Esophagus squamous epithelium (tissue), 4 donors: ENCODE data around the gene UBTD1.

Source experiments
- CTCF ChIP-seq, 6 experiments: fragments of 450-650 bp in 4 of 6; fragments of 200-600 bp in 2 of 6; sonication (generic) in 2 of 6; IDR thresholded peaks; one replicate each; pipeline ENCODE4 v1.5.1; 2016 to 2019; ENCODE audit warnings: antibody characterized with exemption in 6 of 6, mild to moderate bottlenecking in 4 of 6, moderate library complexity in 4 of 6
- POLR2A ChIP-seq, 4 donors: fragments of 450-650 bp; IDR thresholded peaks; one replicate each; pipeline ENCODE4 v1.6.1; 2017; ENCODE audit warnings: antibody characterized with exemption in 4 of 4, mild to moderate bottlenecking in 4 of 4, moderate library complexity in 3 of 4

GRCh38 chr10:97525086-97525485, 26.4 kb downstream of the UBTD1 start:
- TF ChIP-seq POLR2A (IDR thresholded peaks at IDR 0.05), result no peak
- TF ChIP-seq CTCF (IDR thresholded peaks at IDR 0.05), result no peak
